MM.1S (cell line): Measurements from ENCODE around the gene MPDZ.

ENCODE experiments used
- CTCF ChIP-seq: fragments of 300-600 bp; sonication (generic); IDR thresholded peaks from 2 replicates; pipeline ENCODE4 v1.5.1; 2016; ENCODE audit warnings: antibody characterized with exemption, low read length, mixed read lengths
- EZH2 ChIP-seq: fragments of 300-600 bp; sonication (generic); optimal IDR thresholded peaks from 2 replicates; pipeline ENCODE3; 2017; ENCODE audit warnings: low read depth, mild to moderate bottlenecking, antibody characterized with exemption, low read length, mixed read lengths
- EZH2phosphoT487 ChIP-seq: fragments of 300-600 bp; sonication (generic); IDR thresholded peaks from 2 replicates; pipeline ENCODE4 v1.6.1; 2018; ENCODE audit warnings: antibody characterized with exemption, low read length

GRCh38 chr9:13173553-13173952, 105.9 kb downstream of the MPDZ start:
- TF ChIP-seq CTCF: no peak
- no peak for TF ChIP-seq EZH2
- TF ChIP-seq EZH2phosphoT487: no peak
